HUDEP-2 (cell line): Measurements from ENCODE around the gene FPR2.
"Not testable (repeated sequence)": the region's sequence is repeated elsewhere in the genome, so short reads cannot be mapped to it uniquely, and the experiment has no call there.

Source experiments
- DNase-seq, 76 experiments: peaks; one replicate each; lab custom pipeline; 2025; ENCODE audit not compliant: unreplicated experiment in 76 of 76; lab: John Stamatoyannopoulos, UW

FPR2 gene

GRCh38 chr19:51760697-51761356, at the start of gene FPR2:
Gene FPR2, plus strand, starts transcription at chr19:51761180. Its CDS starts 7,479 bp downstream, at chr19:51768659.
- no peak for DNase-seq

GRCh38 chr19:51711702-51712101, 49.3 kb upstream of the FPR2 start:
- no peak for DNase-seq

GRCh38 chr19:51712461-51713081, 48.4 kb upstream of the FPR2 start:
- peak in 4 of 76 experiments; percentile 12 to 43 (median 24) for DNase-seq

GRCh38 chr19:51713319-51714285, 47.4 kb upstream of the FPR2 start:
- DNase-seq, result no peak

GRCh38 chr19:51714848-51715247, 46.1 kb upstream of the FPR2 start:
- peak in 2 of 76 experiments; percentile 13 to 17 for DNase-seq

GRCh38 chr19:51715850-51716249, 45.1 kb upstream of the FPR2 start:
- no peak for DNase-seq

GRCh38 chr19:51716925-51717324, 44.1 kb upstream of the FPR2 start:
- DNase-seq, result no peak

- no peak for DNase-seq
Measured at GRCh38 chr19:51719251-51719988, 41.6 kb upstream of the FPR2 start.

GRCh38 chr19:51721905-51722304, 39.1 kb upstream of the FPR2 start:
- no peak for DNase-seq

- DNase-seq, result no peak
Measured at GRCh38 chr19:51722492-51722891, 38.5 kb upstream of the FPR2 start.

GRCh38 chr19:51724543-51724942, 36.4 kb upstream of the FPR2 start:
- no peak for DNase-seq

GRCh38 chr19:51726049-51726448, 34.9 kb upstream of the FPR2 start:
- DNase-seq, result peak in 13 of 76 experiments; percentile 7 to 62 (median 29)

- peak in 38 of 76 experiments; percentile 6 to 74 (median 44) for DNase-seq
Measured at GRCh38 chr19:51727349-51727880, 33.6 kb upstream of the FPR2 start.

- DNase-seq, result no peak
Measured at GRCh38 chr19:51729781-51730180, 31.2 kb upstream of the FPR2 start.

- DNase-seq, result no peak
Measured at GRCh38 chr19:51733742-51734522, 27.0 kb upstream of the FPR2 start.

- peak in 9 of 76 experiments; percentile 4 to 19 (median 7) for DNase-seq
Measured at GRCh38 chr19:51735759-51736449, 25.1 kb upstream of the FPR2 start.

GRCh38 chr19:51737389-51737788, 23.6 kb upstream of the FPR2 start:
- no peak for DNase-seq

GRCh38 chr19:51737924-51738323, 23.1 kb upstream of the FPR2 start:
- no peak for DNase-seq

GRCh38 chr19:51738523-51738922, 22.5 kb upstream of the FPR2 start:
- DNase-seq, result not testable (repeated sequence)
